HG02973 (cell line): ENCODE results near the gene TPM2.

Source experiments
- ATAC-seq: cut with Tn5 transposase; IDR thresholded peaks from one replicate; pipeline ENCODE4 v1.9.1; 2021; ENCODE audit warnings: moderate library complexity; ENCODE audit not compliant: unreplicated experiment

TPM2 gene

DNA sequence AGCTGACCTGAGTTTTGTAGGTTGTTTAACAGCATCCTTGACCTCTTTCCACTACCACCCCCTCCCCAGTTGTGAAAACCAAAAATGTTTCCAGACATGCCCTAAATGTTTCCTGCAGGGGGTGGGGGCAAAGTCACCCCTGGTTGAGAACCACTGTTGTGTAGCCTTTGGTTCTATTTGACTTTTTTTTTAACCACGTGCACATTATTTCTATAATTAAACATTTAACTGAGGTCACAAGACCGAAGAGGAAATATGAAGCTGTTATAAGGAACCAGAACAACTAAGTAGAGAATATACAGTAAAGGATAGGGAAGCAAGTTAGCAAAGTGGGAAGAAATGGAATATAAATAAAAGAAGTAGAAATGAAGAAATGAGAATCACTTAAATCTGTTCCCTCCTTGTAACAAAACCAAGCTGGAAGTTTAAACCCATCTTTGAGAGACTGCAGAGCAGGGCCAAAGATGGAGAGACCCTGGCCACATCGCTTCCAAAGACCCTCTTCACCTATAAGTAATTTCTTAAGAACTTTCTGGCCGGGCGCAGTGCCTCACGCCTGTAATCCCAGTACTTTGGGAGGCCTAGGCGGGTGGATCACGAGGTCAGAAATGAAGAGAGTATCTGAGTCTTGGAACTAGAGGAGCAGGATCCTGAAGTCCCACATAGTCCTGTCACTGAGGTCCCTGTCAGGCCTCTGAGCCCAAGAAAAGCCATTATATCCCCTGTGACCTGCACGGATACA, 53.4 kb downstream of the TPM2 start:
- ATAC-seq: no peak

DNA sequence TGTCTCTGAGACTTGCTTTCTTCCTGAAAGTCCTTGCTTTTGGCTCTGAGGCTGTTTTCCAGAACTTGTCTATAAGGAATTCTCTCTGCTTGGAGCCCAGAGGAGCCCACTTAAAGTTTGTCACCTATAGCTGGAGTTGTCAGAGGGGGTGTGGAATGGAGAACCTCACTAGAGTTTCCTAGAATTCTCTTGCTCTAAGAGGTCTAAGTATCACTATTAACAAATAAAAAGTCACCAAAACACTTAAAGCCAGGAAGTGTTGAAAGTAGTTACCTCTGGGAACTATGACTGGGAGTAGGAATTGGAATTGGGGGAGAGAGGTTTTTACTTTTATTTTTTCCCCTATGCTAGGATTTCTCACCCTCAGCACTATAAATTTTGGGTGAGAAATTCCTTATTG, 54.0 kb downstream of the TPM2 start:
- no peak for ATAC-seq
